HG02885 (cell line): Measurements from ENCODE around the gene OGFOD2.
"Not testable (repeated sequence)": the region's sequence is repeated elsewhere in the genome, so short reads cannot be mapped to it uniquely, and the experiment has no call there.

Experiments used
- ATAC-seq: cut with Tn5 transposase; IDR thresholded peaks from one replicate; pipeline ENCODE4 v1.9.1; 2021; ENCODE audit warnings: mild to moderate bottlenecking; ENCODE audit not compliant: unreplicated experiment, poor library complexity

Gene OGFOD2

DNA sequence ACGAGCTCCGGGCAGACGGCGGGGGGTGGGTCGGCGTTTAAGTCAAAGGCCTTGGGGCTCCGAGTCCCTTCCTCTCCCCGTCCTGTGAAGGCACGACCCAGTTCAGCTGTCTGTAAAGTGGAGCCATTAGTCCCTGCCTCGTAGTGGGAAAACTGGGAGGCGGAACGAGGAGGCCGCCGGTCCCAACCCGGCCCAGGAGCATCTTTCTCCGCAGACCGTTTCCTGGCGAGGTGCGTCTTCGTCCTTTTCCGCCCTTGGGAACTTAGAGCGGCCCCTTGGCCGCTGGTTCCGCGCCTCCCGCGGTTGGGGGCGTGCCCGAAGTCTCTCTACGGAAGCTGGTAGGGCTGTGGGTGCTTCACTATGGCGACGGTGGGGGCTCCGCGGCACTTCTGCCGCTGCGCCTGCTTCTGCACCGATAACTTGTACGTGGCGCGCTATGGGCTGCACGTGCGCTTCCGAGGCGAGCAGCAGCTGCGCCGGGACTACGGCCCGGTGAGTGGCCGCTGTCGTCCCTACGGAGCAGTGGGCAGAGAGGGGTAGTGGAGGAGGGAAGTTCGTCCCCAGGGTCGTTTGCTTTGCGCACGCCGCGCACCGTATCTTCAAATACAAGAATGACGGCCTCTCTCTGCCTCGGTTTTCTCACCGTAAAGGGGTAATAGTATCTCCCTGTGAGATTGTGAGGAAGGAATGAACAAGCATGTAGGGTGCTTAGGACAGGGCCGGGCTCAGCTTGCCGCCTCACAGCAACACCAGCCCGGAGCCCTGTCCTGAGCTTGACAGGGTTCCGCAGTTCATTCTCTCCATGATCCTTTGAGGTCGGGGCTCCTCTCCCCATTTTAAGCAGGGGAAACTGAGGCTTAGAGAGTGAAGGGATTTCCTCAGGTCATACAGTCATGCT lies at the start of gene OGFOD2:
TSS of gene OGFOD2 (plus strand) at position 353 of the 898 bp plus-strand sequence. CDS start at position 361, 8 bp downstream.
- ATAC-seq: peak; percentile 80

DNA sequence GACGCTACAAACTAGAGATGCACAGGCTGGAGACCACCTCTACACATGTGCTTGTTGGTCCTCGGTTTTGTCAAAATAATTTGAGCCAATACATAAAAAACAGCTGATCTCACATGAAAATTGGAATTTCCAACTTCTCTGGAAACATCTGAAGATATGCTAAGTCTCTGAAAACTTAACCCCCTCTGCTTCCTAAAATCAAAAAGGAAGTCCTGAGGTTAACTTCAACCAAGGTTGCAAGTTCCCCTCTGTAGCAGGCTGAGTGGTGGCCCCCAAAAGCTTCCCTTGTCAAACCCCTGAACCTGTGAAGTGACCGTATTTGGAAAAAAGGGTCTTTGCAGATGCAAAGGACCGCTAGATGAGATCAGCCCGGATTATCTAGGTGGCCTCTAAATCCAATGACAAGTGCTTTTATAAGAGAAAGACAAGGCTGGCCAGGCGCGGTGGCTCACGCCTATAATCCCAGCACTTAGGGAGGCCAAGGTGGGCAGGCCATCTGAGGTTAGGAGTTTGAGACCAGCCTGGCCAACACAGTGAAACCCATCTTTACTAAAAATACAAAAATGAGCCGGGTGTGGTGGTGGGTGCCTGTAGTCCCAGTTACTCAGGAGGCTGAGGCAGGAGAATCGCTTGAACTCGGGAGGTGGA lies 47.2 kb upstream of the OGFOD2 start:
- no peak for ATAC-seq

DNA sequence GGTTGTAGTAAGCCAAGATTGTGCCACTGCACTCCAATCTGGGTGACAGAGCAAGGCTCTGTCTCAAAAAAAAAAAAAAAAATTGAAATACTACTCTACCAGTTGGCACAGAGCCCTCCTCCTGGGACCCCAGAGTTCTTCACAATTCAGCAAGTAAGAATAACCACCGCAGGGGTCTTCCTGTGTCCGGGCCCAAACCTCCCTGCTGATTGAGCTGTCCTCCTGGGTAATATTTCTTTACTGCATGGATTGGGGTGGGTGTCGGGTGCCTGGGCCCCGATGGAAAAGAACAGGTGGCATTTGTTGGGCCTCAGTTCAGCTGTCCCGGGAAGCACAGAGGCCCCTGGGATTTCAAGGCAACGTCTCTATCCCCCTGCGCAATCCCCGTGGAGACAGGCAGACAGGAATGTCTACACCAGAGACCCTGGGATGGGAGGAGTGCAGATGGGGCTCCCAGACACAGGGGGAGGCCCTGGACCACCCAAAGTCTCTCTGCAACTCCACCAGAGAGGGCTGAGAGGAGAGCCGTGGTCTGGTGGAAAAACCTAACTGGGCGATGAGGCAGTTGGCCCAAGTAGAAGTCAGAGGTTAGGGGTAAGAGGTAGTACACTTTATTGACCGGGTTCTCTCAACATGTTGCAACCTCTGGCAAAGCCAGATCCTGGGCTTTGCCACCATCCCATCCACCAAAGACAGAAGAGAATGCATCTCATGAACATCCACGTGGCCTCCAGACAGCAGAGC lies 46.5 kb upstream of the OGFOD2 start:
- ATAC-seq: no peak

DNA sequence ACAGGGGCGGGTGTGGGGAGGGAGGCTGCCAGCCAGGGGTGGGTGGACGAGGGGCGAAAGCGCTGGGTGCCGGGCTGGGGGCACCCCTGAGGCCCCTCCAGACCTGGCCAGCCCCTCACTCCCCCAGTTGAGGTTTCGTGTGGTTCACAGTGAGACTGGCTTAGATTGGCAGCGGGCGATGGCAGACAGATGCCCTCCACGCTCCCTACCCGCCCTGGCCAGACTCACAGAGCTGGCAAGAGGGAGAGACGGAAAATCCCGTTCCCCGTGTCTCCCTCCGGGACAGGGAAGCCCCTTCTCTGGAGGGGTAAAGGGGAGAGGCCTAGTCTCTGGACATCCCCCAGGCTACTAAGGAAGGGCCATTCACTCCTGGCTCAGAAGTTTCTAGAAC lies 45.9 kb upstream of the OGFOD2 start:
- no peak for ATAC-seq

DNA sequence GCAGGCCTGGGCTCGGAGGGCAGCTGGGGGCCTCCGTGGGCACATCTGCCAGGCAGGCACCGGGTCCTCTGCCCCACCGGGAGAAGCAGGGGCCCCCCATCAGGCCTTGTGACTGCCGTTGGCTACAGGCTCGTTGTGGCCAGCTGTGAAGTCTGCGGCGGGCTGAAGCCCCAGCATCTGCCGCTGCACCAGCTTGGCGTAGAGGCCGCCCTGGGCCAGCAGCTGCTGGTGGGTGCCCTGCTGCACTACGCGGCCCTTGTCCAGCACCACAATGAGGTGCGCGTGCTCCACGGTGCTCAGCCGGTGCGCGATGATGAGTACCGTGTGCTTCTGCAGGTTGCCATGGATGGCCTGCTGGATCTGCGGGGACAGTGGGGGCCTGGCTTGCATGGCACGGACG lies 45.2 kb upstream of the OGFOD2 start:
- no peak for ATAC-seq

DNA sequence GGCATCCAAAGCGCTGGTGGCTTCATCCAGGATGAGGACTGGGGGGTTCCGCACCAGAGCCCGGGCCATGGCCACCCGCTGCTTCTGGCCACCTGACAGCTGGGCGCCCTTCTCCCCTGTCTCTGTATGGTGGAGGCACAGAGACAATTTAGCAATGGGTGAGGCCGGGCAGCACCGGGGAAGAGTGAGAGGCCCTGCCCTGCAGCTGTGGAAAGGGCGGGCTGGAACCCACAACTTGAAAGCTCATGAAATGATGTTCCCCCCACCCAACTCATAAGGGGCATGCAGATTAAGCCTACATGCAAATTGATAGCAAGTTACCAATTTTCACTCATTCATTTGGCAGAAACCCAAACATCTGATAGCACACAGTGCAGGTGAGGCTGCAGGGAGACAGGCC lies 42.8 kb upstream of the OGFOD2 start:
- ATAC-seq: no peak

DNA sequence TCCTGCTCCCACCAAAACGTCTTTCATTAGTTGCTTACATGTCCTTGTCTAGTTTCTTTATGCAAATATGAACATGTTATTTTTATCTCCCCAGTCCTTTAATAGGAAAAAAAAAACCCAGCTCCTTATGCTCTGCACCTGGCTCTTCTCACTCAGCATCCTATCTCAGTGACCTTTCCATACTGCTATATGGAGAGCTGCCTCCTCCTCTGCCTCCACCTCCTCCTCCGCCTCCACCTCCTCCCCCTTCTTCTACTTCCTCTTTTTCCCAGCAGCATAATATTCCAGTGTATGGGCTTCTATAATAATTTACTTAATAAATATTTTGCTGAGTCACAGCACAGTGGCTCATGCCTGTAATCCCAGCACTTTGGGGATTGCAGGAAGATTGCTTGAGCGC lies 40.3 kb upstream of the OGFOD2 start:
- ATAC-seq: no peak

DNA sequence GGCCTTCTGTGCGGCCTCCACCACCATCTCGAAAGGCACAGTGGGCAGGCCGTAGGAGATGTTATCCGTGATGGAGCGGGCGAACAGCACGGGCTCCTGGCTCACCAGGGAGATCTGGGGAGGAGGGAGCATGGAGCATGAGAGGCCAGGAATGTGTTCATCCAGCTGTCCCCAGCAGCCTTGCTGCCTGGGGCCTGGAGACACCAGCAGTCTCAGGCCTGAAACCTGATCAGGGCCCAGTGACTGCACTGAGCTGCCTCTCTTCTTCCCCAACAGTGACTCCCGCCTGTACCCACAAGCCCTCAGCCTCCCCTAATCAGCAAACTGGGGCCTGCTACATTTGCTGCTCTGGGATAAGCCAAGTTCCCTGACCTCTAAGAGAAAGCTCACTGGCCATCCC lies 39.7 kb upstream of the OGFOD2 start:
- no peak for ATAC-seq

DNA sequence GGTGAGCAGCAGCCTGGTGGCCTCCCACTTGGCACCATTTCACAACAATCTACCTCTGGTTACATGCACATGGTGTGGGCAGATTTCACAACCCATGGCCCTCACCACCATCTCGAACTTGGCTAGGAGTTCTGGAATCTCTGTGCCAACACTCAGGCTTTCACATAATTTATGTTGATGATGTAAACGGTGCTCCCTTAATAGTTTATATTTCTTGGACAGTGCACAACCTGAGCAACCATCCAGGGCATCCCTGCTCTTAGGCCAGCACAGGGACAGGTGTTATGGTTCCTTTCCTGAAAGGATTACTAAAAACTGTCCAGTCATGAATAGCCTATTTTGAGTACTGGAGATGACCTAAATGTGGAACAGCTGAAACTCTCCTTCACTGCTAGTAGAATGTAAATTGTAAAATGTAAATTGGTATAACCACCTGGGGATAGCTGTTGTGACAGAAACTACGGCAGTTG lies 37.4 kb upstream of the OGFOD2 start:
- ATAC-seq: no peak

DNA sequence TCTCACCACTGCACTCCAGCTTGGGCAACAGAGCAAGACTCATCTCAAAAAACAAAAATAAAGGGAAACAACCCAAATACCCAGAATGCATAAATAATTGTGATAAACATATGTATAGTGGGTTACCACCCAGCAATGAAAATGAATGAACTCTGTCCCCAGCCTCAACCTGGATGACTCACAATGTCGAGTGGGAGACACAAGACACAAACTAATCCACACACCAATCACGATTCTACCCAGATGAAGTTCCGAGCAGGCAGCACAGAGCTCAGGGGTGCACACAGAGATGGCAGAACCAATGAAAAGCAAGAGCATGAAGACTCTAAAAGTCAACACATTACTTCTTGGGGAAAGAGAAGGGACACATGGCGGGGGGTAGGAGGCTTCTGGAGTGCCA lies 35.9 kb upstream of the OGFOD2 start:
- ATAC-seq: no peak

DNA sequence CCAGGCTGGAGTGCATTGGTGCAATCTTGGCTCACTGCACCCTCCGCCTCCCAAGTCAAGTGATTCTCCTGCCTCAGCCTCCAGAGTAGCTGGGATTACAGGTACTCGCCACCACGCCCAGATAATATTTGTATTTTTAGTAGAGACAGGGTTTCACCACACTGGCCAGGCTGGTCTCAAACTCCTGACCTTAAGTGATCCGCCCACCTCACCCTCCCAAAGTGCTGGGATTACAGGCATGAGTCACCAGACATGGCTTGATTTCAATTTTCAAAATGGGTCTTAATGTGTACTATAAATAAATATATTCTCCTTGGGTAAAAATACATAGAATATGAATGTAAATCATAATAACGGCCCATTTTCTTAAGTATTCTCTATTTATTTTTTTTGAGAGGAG lies 33.7 kb upstream of the OGFOD2 start:
- not testable (repeated sequence) for ATAC-seq

DNA sequence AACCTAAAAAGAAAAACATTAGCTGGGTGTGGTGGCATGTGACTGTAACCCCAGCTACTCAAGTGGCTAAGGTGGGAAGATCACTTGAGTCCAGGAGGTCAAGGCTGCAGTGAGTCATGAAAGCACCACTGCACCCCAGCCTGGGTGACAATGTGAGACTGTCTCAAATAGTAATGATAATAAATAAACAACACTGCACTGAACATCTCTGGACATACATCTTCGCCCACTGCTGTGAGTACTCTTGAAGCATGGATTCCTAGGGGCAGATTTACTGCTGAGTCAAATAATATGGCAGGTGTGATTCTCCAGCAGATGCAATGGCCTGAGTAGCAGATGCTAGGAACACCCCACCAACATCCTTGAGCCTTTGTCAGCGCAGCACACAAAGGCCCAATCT lies 32.4 kb upstream of the OGFOD2 start:
- no peak for ATAC-seq

DNA sequence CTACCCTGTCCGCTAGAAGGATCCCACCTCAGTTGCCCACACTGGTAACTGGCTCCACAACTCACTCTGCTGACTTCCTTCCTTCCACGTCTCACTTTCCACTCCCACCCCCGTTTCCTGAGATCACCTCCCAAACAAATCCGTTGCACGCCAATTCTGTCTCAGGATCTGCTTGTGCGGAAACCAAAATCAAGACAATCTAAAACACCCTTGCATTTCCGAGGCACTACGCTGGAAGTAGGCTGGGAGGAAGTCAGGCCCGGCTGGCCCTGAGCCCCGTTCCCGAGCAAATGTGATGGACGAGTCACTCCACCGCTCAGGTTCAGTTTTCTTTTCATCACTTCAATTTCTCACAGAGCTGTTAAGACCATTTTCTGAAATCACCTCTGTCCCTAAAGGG lies 31.8 kb upstream of the OGFOD2 start:
- no peak for ATAC-seq

DNA sequence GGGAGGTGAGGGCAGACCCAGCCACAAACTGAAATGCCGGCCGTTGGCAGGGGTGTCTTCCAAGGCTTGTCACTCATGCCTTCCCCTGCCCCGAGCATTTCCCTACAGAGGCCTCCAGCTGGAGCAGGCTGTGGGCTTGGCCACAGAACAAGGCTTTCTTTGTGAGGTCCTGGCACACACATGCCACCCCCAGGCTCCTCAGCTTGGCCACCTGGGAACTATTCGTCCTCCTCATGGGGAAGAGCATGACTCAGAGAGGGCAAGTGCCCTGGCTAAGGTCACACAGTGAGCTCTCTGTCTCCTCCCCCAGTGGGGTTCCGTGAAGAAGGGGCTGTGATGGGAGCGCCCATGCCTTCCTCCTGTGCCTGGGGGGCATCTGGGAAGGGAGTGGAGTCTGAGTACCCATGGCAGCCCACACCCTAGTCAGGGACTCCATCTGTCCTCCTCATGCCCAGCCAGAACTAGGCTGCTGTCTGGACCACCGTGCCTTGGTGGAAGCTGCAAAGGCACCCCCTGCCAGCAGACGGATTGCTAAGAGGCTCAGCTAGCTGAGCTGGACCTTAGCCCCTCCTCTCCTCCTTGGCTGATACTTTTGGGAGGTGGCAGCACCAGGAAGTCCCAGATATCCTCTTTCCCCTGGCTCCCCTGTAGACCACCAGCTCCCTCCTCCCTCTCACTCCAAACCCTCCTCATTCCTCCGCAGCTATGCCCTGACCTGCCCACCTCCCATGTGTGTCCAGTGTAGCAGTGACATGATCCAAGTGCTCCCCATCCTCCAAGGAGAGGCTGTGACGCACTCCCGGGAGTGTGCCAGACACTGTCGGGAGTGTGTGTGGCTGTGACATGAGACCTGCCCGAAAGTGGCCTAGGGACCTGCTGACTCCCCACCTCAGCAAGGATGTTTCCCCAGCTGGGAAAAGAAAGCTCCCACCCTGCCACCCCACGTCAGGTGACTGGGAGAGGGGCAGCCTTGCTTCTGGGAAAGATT lies 30.1 kb upstream of the OGFOD2 start:
- ATAC-seq: no peak

DNA sequence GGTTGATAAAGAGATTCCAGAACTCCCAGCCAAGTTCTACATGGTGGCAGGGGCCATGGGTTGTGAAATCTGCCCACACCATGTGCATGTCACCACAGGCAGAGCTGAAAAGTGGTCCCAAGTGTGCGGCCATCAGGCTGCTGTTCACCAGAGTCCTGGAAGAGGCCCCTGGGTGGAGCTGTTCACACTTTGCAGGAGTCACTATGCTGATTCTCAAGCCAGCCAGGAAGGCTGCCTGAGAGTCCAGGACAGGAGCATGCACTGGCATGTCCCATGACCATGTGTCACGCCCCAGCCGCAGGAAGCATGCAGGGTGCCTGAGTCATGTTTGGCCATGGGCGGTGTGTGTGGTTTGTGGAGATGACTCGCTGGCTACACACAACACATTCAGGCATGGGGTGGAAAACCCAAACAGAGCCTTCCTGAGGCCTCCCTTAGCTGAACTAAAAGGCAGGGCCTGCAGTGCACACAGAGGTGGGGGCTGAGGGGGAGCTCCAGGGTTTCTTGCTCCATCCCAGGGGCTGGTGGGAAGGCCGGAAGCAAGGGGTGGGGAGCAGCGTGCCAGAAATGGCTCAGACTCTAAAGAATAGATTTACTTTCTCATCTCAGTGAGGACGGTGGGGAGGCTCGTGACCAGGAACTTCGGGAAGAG lies 28.2 kb upstream of the OGFOD2 start:
- ATAC-seq: peak; percentile 74

DNA sequence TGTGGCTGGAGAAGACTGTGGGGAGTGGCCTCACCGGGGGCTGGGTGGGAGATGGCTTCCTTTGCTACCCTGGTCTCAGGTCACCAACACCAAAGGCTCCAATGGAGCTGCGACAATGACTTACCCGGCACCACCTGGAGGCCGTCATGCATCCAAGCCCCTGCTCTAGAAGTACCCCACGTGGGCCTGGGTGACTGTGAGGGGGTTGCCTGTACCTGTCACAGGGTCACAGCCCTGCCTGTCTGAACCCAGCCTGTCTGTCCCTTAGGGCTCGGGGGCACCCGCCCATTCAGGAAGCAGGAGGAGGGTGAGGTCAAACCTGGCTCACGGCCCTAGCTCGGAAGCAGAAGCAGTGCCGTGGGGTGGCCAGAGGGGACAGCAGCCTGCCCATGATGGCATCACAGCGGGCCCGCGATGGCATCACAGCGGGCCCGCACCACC lies 27.7 kb upstream of the OGFOD2 start:
- no peak for ATAC-seq

DNA sequence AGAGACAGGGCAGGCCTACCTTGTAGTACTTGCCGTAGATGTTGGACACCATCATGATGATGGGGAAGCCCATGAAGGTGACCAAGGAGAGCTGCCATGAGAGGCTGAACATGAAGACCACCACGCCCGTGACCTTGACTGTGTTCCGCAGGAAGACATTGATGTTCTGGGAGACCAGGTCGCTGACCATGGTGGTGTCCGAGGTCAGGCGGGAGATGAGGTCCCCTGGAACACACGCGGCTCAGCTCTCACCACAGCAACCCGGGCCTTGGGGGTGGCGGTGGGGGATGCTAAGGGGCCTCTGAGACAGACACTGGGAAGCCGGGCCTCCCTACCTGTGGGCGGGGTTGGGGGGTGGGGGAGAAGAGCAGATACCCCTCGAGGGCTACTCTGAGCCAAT lies 26.4 kb upstream of the OGFOD2 start:
- no peak for ATAC-seq

DNA sequence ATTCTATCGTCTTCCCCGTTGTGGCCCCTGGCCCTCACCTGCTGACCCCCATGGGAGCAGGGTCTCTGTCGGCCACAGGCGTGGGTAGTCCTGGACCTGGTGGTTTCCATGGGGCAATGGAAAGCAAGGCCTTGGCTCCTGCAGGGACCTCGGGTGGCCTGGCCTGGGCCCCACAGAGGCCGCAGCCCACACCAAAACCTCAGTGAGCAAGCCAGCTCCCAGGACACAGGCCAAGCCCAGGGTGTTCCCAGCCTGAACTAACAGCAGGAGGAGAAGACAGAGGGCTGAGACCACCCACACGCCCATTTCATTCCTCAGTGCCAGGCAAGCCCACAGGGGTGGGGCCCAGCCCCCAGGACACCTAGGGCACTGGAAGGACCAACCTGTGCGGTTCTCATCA lies 25.6 kb upstream of the OGFOD2 start:
- no peak for ATAC-seq
